DMS 273 (cell line): ENCODE measurements around the gene FOXN3.

ENCODE experiments used
- DNase-seq: peaks from one replicate; lab custom pipeline; 2025; ENCODE audit not compliant: unreplicated experiment; lab: John Stamatoyannopoulos, UW

Gene FOXN3

GRCh38 chr14:89409961-89410360 lies 7.1 kb downstream of the FOXN3 start:
- DNase-seq, result no peak

GRCh38 chr14:89408907-89409700 lies 7.9 kb downstream of the FOXN3 start:
- no peak for DNase-seq

DNA sequence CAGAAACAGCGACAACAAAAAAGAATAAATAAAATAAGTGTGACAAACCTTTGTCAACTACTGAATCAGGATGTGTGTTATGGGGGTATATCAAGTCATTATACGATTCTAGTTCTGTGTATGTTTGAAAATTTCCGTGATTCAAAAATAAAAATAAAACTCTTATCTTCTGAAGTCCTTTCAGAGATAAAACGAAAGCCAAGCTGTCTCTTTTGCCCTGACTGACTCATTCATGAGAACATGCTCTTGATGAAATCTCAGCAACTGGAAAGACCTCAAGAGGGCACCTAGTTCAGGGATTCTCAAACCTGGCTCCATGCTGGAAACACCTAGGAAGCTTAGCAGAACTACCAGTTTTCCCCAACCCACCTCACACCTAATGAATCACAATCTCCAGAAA lies 9.2 kb downstream of the FOXN3 start:
- no peak for DNase-seq

- no peak for DNase-seq
Observed at GRCh38 chr14:89406941-89407340, 10.1 kb downstream of the FOXN3 start.

DNA sequence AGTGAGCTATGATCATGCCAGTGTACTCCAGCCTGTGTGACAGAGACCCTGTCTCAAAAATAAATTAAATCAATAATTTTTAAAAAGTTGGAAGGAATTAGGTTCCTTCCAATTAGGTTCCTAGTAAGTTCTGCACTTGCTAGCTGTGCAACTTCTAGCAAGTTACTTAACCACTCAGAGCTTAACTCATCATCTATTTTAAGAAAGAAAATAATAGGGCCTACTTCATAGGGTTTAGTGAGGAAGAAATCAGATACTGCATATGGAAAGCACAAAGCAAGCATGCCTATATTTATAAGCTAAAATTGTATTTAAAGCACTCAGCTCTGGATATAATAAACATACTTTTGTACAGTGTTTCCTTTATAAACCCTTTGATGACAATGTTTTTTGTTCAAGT lies 10.7 kb downstream of the FOXN3 start:
- DNase-seq, result no peak

DNA sequence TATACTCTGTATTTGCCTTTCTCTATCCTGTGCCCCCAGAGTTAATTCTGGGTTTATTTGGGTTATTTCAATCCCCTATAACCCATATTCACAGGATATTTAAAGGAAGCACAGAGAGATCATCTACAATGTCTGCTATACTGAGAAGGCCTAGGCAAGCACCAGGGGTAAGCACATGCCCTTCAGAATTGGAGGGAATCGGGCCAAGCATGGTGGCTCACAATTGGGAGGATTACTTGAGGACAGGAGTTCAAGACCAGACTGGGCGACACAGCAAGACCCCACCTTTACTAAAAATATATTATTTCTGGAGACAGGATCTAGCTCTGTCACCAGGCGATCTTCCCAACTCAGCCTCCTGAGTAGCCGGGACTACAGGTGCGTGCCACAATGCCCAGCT lies 11.3 kb downstream of the FOXN3 start:
- DNase-seq, result no peak

DNA sequence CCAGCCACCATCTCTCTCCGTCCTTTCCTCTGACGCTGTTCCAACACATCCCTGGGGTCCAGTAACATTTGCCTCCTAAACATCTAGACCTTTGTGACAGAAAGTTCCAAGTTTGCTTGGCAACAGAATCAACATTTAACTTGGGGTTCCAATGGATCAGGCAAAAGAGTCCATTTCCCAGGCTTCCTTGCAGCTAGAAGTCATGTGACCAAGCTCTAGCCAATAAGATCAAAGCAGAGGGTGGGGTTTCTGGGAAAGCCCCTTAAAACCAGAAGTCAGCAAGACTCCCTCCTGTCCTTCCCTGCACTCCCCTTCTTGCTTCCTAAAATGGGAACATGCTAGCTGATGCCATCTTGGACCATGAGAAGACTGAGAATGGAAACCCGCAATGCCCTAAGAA lies 14.7 kb downstream of the FOXN3 start:
- DNase-seq, result no peak

GRCh38 chr14:89401761-89402160 lies 15.3 kb downstream of the FOXN3 start:
- no peak for DNase-seq

DNA sequence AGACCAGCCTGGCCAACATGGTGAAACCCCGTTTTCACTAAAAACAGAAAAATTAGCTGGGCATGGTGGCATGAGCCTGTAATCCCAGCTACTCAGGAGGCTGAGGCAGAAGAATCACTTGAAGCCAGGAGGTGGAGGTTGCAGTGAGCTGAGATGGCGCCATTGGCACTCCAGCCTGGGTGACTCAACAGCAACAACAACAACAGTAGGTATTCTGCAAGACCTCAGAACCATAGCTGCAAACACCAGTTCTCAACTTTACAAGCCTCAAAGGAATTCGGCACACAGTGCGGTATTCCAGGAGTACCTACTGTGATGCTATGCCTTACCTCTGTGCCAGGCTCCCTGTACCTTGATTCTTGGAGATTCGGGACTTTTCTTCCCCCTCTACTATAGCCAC lies 15.8 kb downstream of the FOXN3 start:
- DNase-seq, result no peak

DNA sequence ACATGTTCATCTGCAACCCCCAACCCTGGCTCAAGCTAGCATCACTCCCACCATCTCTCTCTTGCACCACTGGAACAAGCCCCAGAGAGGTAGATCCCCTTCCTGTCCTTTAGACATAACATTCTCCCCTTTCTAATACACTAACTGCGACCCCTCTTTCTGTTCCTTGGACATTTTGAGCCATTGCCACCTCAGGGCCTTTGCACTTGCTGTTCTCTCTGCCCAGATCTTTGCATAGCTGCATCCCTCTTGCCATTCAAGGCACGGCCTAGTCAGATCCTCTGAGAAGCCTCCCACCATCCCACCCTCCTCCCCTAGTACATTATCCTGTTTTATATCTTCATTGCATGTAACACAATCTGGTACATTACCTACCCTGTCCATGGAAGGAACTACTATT lies 16.5 kb downstream of the FOXN3 start:
- DNase-seq, result no peak

- peak; percentile 90 for DNase-seq
Observed at GRCh38 chr14:89399594-89400068, 17.4 kb downstream of the FOXN3 start.

DNA sequence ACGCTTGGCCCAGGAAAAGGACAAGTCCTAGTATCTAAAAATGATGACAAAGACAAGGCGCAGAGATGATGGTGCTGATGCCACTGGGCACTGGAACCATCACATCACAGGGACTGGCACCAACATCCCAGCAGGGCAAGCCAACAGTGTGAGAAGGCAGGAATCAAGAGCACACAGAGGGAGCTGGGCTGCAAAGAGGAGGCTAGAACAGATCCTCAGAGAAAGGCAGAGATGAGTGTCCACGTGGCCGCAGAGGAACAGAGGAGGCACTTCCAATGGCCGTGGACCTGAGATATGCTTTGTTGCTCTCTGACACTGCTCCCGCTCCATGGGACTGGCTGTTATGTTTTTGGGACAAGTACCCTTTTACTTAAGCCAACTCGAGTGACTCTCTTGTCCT lies 17.9 kb downstream of the FOXN3 start:
- no peak for DNase-seq

GRCh38 chr14:89397569-89398230 lies 19.3 kb downstream of the FOXN3 start:
- no peak for DNase-seq

DNA sequence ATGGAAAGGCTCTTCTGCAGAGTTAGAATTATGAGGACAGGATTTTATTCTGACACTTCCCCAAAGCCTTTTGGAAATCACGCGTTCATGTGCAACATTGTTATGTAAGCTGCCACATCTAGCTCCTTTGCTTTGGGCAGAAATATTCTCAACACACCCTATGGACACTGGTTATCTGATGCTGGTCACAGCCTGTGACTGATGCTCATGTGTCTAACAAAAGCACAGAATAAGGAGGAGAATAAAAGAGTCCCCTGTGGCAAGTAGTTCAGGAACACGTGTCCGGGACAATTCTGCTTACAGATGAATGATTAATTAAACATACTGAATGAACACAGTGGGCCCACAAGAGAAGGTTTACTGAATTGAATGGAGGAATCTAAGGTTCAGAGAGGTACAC lies 22.1 kb downstream of the FOXN3 start:
- DNase-seq, result no peak

DNA sequence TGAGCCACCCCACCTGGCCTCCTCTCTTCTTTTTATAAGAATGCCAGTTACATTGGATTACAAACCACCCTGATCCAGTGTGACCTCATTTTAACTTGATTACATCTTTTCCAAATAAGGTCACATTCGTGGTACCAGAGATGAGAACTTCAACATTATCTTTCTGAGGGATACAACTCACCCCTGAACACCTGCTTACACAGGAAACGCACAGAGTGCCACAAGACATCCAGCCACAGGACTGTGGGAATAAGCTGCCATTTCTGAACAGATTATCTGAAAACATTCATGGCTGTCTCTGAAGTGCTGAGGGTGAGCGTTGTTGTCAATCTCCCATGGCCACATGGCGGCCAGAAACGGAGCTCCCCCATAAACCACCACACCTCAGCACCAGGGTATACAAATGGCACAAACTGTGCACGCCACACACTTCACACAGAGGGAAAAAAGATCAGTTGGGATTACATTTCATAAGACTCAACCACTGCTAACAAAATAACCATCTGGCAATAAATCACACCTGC lies 23.7 kb downstream of the FOXN3 start:
- DNase-seq, result no peak

DNA sequence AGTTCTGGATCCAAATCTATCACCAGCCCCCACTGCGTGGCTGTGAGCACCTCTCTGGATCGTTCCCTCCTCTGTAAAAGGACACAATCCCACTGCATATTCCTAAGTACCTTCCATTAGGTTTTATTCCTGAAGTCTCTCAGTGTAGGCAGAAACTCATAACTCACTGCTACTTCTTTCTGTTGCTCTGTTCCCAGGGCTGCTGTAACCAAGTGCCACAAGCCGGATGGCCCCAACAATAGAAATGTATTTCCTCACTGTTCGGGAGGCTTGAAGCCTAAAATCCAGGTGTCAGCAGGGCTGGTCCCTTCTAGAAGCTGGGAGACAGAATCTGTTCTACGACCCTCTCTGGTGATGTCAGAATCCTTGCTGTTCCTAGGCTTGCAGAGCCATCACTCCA lies 24.9 kb downstream of the FOXN3 start:
- no peak for DNase-seq

DNA sequence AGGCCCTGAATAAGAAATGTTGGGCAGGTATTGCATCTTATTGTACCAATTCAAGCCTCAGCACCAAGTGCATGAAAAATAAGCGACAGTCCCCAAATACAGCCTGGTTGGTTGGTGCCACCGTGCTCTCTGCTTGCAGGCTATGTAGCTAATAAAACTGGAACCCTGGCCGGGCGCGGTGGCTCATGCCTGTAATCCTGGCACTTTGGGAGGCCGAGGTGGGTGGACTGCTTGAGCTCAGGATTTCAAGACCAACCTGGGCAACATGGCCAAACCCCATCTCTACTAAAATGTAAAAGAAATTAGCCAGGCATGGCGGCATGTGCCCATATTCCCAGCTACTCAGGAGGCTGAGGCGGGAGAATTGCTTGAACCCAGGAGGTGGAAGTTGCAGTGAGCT lies 25.5 kb downstream of the FOXN3 start:
- DNase-seq, result no peak

DNA sequence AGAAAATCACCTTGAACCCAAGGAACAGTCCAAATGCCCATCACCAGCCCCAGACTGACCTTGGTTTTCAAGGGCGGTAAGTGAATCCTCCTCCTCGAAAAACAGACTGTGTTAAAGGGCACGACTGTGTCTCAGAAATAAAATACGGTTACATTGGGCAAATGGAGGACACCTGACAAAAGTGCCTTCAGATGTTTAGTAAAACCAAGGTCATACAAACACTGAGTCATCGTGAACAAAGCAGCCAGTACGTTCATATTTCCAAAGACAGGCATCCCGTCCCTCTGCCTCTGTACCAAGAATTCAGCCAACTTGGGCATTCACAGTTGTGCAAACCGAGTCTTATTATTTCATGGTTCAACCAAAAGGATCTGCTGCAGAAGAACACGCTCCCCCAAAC lies 25.9 kb downstream of the FOXN3 start:
- DNase-seq, result no peak

DNA sequence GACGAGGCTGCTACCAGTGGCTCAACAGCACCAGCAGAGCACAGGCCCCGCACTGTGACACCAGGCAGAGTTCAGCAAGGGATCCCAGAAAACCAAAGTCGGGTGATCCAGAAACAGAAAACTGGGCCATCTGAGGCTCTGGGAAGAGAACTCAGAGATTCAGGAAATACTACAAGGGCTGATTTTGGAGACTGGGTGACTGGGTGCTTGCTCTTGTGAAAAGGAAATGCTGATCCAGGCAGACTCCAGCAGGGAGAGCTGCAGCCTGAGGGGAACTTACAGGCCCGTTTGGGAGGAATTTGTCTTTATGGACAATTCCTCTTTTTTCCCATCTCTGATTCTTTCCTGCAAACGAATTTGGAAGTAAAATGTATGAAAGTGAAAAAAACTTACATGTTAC lies 28.2 kb downstream of the FOXN3 start:
- DNase-seq, result no peak

GRCh38 chr14:89387922-89388685 lies 28.9 kb downstream of the FOXN3 start:
- no peak for DNase-seq

DNA sequence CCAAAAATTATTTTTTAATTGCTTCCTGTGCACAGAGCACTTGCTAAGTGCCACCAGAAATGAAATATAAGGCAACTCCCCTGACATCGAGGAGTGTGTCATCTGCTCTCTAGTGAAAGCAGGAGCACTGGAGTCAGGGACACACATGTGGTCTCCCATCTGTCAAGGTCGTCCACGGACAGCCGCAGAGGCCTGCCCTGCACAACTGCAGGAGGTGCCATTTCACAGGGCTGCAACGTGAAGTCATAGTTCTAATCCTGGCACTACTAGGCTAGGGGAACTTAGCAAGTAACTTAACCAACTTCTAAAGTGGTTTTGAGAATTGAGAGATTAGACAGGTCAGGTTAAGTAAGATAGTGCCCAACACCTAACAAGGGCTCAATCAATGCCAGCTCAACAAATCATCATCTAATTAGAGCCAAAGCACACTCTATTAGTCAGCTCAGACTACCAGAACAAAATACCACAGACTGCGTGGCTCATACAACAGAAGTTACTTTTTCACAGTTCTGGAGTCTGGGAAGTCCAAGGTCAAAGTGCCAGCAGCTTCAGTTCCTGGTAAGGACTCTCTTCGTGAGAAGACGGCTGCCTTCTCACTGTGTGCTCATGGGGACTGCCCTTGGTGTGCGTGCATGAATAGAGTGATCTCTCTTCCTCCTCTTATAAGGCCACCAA lies 30.7 kb downstream of the FOXN3 start:
- peak; percentile 63 for DNase-seq
